Keratinocyte (primary cell): ENCODE data around the gene SLC24A5. TPM values are rescaled to one million over a fixed set of nuclear protein-coding genes. Genes with fewer than 3 reads are reported as not detected.

Experiments used
- DNase-seq: peaks from one replicate; pipeline ENCODE4 v3.0.0-alpha.2; 2011; ENCODE audit warnings: low read depth, missing footprints, low spot score
- FAIRE-seq: peaks from 2 replicates; lab custom pipeline; 2011; peaks lifted over from hg19 to GRCh38; lab: Jason Lieb, UNC
- H2AFZ ChIP-seq: 2 replicates; pipeline ENCODE4 v1.6.0; 2012; ENCODE audit warnings: low read length, control low read depth, inconsistent platforms; ENCODE audit not compliant: control insufficient read depth
- H3K27ac ChIP-seq: 2 replicates; pipeline ENCODE4 v1.5.1; 2011; ENCODE audit warnings: low read length; ENCODE audit not compliant: control insufficient read depth, insufficient read depth
- H3K27me3 ChIP-seq: 3 replicates; pipeline ENCODE4 v1.6.0; 2011; ENCODE audit warnings: low read length; ENCODE audit not compliant: control insufficient read depth, insufficient read depth; ENCODE audit errors: extremely low read depth
- H3K36me3 ChIP-seq, 2 experiments: 2 replicates in 1 of 2; 3 replicates in 1 of 2; pipeline ENCODE4 v1.5.1; 2011; ENCODE audit warnings: low read length in 2 of 2, mild to moderate bottlenecking in 1 of 2; ENCODE audit not compliant: control insufficient read depth in 2 of 2, insufficient read depth in 2 of 2; ENCODE audit errors: extremely low read depth in 1 of 2
- H3K4me1 ChIP-seq: 3 replicates; pipeline ENCODE4 v1.5.1; 2011; ENCODE audit warnings: low read length; ENCODE audit not compliant: control insufficient read depth, insufficient read depth; ENCODE audit errors: extremely low read depth
- H3K4me2 ChIP-seq: 3 replicates; pipeline ENCODE4 v1.6.0; 2011; ENCODE audit warnings: low read depth, low read length; ENCODE audit not compliant: control insufficient read depth, insufficient read depth; ENCODE audit errors: extremely low read depth
- H3K4me3 ChIP-seq, 3 experiments: fragments of 200-600 bp in 1 of 3; sonication (generic) in 1 of 3; 2 replicates in 2 of 3; 3 replicates in 1 of 3; pipeline ENCODE4 v1.5.1; 2011 to 2016; ENCODE audit warnings: low read length in 3 of 3, mild to moderate bottlenecking in 3 of 3, control low read depth in 2 of 3, inconsistent platforms in 1 of 3, low read depth in 1 of 3, mixed read lengths in 1 of 3, mixed run types in 1 of 3, moderate library complexity in 1 of 3; ENCODE audit not compliant: control insufficient read depth in 2 of 3, insufficient read depth in 2 of 3; ENCODE audit errors: extremely low read depth in 1 of 3
- H3K79me2 ChIP-seq: 2 replicates; pipeline ENCODE4 v1.6.0; 2012; ENCODE audit warnings: low read length; ENCODE audit not compliant: control insufficient read depth, insufficient read depth
- H3K9ac ChIP-seq: 3 replicates; pipeline ENCODE4 v1.6.0; 2011; ENCODE audit warnings: low read length; ENCODE audit not compliant: control insufficient read depth, insufficient read depth; ENCODE audit errors: extremely low read depth
- H3K9me1 ChIP-seq: 3 replicates; pipeline ENCODE4 v1.6.0; 2011; ENCODE audit warnings: low read length; ENCODE audit not compliant: control insufficient read depth, insufficient read depth; ENCODE audit errors: extremely low read depth
- H3K9me3 ChIP-seq: 2 replicates; pipeline ENCODE4 v1.5.1; 2012; ENCODE audit warnings: low read depth, low read length; ENCODE audit not compliant: control insufficient read depth
- H4K20me1 ChIP-seq: 3 replicates; pipeline ENCODE4 v1.6.0; 2011; ENCODE audit warnings: low read length; ENCODE audit not compliant: control insufficient read depth, insufficient read depth; ENCODE audit errors: extremely low read depth
- CTCF ChIP-seq, 3 experiments: IDR thresholded peaks in 1 of 3; conservative IDR thresholded peaks in 1 of 3; optimal IDR thresholded peaks in 1 of 3; 2 replicates in 2 of 3; 3 replicates in 1 of 3; pipeline versions ENCODE3 to v1.5.1; 2011; ENCODE audit warnings: low read length in 3 of 3, mild to moderate bottlenecking in 3 of 3, moderate library complexity in 2 of 3, control low read depth in 1 of 3, inconsistent platforms in 1 of 3; ENCODE audit not compliant: insufficient read depth in 2 of 3; ENCODE audit errors: extremely low read depth in 1 of 3
- EZH2 ChIP-seq: IDR thresholded peaks from one replicate; pipeline ENCODE4 v1.6.1; 2012; ENCODE audit warnings: inconsistent platforms, mild to moderate bottlenecking, low read length, moderate library complexity
- dilution Hi-C: fragments of 300-500 bp; cut with MboI; formaldehyde crosslinking; loops from one replicate; pipeline ENCODE4 v1.7.0; 2020; ENCODE audit warnings: low sequenced_read_pairs; ENCODE audit not compliant: extremely low pct_ligation_motif_present
- polyA plus RNA-seq, 5 experiments: library from polyadenylated mRNA; depleted of rRNA in 3 of 5; stranded (reverse) in 3 of 5; stranded (forward) in 1 of 5; unstranded in 1 of 5; fragments of >200 nt; gene quantifications; 1 replicate in 1 of 5; 2 replicates in 3 of 5; 3 replicates in 1 of 5; pipeline versions ENCODE4 v1.2.1 to v1.2.3, GENCODE V29; 2011 to 2012; ENCODE audit warnings: missing spikeins in 2 of 5, low read depth in 1 of 5, low replicate concordance in 1 of 5

SLC24A5 gene
- polyA plus RNA-seq, 1 donor (not counting 4 experiments of a cell fraction or from before 2014, with no cell fraction given), result 0.04 TPM

DNA sequence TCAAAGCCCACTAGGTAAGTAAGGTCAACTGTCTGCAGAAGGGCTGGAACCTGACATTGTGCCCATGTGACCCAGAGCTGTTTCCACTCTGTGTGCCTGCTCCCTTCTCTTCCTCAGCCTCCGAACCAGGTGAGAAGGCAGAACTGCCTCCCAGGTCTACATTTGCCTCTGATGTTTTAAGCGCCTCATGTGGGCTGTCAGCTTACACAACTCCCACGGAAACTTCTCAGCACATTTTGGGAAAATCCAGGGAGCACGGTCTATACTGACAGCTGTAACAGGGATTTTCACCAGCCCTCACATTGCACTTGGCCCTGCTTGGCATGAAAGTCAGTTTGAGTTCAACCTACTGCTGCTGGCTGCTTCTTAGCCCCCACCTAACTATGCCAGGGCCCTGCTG is 46.9 kb upstream of the SLC24A5 start:
- Histone ChIP-seq H3K79me2 (no peaks in the 10 kb centered on the region), H3K9ac (no peak overlapping the region), H3K9me3 (no peaks in the 10 kb centered on the region), H3K9me1 (no peaks in the 10 kb centered on the region), H3K4me1 (no peaks in the 10 kb centered on the region), H3K27me3 (no peaks in the 10 kb centered on the region), H3K36me3 (no peaks in the 10 kb centered on the region), H4K20me1 (no peaks in the 10 kb centered on the region), H3K4me3 (no peak overlapping the region), H3K4me2 (no peak overlapping the region), H2AFZ (no peak overlapping the region), H3K27ac (no peak overlapping the region)
- dilution Hi-C loops, result no loop called here
- TF ChIP-seq CTCF (optimal IDR thresholded peaks at IDR 0.05 in 1 of 3, IDR thresholded peaks at IDR 0.05 in 1 of 3, conservative IDR thresholded peaks at IDR 0.05 in 1 of 3; ENCODE audit: extremely low read depth in 1 of 3, insufficient read depth in 2 of 3, low read length in 3 of 3), result no peak
- no peak for TF ChIP-seq EZH2
- DNase-seq (no peak), FAIRE-seq (no peak)

- Histone ChIP-seq H3K4me2 (no peak overlapping the region), H3K36me3 (no peaks in the 10 kb centered on the region), H3K79me2 (no peaks in the 10 kb centered on the region), H3K4me1 (no peaks in the 10 kb centered on the region), H2AFZ (no peak overlapping the region), H4K20me1 (no peaks in the 10 kb centered on the region), H3K27ac (no peak overlapping the region), H3K9me3 (no peaks in the 10 kb centered on the region), H3K9me1 (no peaks in the 10 kb centered on the region), H3K9ac (no peak overlapping the region), H3K27me3 (no peaks in the 10 kb centered on the region), H3K4me3 (no peak overlapping the region)
- DNase-seq, result no peak
- TF ChIP-seq CTCF (optimal IDR thresholded peaks at IDR 0.05 in 1 of 3, IDR thresholded peaks at IDR 0.05 in 1 of 3, conservative IDR thresholded peaks at IDR 0.05 in 1 of 3; ENCODE audit: extremely low read depth in 1 of 3, insufficient read depth in 2 of 3, low read length in 3 of 3), result no peak
- no peak for TF ChIP-seq EZH2
- FAIRE-seq, result no peak
- dilution Hi-C loops, result no loop called here
Measured at GRCh38 chr15:48076454-48076853, 44.3 kb upstream of the SLC24A5 start.
